ENCODE results near the gene CYP26B1.

Gene CYP26B1, protein sequence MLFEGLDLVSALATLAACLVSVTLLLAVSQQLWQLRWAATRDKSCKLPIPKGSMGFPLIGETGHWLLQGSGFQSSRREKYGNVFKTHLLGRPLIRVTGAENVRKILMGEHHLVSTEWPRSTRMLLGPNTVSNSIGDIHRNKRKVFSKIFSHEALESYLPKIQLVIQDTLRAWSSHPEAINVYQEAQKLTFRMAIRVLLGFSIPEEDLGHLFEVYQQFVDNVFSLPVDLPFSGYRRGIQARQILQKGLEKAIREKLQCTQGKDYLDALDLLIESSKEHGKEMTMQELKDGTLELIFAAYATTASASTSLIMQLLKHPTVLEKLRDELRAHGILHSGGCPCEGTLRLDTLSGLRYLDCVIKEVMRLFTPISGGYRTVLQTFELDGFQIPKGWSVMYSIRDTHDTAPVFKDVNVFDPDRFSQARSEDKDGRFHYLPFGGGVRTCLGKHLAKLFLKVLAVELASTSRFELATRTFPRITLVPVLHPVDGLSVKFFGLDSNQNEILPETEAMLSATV

GRCh38 chr2:72147303-72147971 lies at the start of gene CYP26B1:
Gene CYP26B1, minus strand, starts transcription at chr2:72147862. Its CDS starts 28 bp downstream, at chr2:72147834.
- DNase-seq (ENCODE audit: low read depth), result no peak

DNA sequence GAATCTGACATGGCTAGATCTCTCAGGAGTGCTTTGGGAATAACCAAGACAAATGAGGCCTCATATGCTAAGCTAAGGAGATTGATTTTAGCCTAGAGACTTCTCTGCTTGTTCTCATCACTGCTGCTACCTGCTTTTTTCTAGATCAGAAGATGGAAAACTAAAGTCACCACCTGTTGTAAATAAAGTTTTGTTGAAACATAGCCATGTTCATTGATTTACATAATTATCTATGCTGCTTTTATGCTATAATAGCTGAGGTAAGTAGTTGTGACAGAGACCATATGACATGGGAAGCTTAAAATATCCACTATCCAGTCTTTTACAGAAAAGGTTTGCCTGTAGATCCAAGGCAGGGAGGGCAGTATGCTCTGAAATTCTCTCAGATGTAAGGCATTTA lies 46.1 kb upstream of the CYP26B1 start:
- DNase-seq (ENCODE audit: low read depth), result no peak

GRCh38 chr2:72191441-72191840 lies 43.8 kb upstream of the CYP26B1 start:
- no peak for DNase-seq (ENCODE audit: low read depth)

DNA sequence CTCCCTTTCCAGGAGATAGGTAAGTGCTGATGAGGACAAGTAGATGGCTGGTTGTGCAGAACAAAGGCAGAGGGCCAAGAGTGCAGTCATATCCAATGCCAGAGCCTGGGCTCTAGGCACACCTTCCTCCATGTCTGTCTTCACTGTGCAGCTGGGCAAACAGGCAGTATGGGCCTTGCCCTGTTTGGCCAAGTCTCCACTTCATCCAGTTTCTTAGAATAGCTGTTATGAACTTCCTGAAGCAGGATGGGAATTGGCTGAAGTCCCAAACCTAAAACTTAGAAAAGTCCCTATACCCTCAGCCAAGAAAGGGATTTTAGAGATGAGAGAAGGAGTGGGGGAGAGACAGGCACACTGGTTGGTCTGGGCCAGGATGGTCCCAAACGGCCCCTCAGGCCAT lies 37.5 kb upstream of the CYP26B1 start:
- no peak for DNase-seq (ENCODE audit: low read depth)

- no peak for DNase-seq (ENCODE audit: low read depth)
Observed at GRCh38 chr2:72183466-72183865, 35.8 kb upstream of the CYP26B1 start.

- no peak for DNase-seq (ENCODE audit: low read depth)
Observed at GRCh38 chr2:72183016-72183415, 35.4 kb upstream of the CYP26B1 start.

DNA sequence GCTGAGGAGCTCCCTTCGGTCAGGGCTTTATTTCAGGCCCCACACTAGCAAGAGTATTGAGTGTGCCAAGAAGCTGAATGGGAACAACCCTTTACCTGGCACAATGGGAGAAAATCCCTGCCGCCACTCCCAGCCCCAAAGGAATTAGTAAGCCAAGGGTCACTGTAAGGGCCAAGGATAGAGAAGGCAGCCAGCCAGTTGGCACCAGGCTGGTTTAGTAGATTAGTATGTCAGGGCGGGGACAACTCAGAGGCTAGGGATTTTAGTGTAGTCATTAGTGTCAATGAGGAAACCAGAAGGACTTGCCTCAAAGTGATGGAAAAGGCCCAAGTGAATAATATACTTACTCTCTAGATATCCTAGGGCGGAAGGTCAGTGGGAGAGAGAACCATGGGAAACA lies 34.9 kb upstream of the CYP26B1 start:
- DNase-seq (ENCODE audit: low read depth), result no peak

DNA sequence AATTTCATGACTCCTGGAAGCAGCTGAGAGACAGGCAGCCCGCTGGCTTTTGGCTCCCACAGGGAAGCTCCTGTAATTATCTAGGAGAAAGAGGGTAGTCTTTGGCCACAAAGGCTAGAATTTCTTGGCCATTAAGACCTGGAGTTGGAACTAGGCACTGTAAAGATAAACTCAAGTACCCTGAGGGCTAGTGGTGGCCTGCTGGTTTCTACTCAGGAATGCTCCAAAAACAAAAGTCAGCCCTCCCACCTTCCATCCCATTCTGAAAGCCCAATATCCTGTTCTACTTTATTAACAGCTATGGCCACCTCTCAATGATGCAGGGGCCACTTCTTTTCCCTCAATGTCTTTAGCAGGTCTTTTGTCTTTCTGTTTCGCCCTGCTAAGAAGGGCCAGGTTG lies 34.0 kb upstream of the CYP26B1 start:
- no peak for DNase-seq (ENCODE audit: low read depth)

DNA sequence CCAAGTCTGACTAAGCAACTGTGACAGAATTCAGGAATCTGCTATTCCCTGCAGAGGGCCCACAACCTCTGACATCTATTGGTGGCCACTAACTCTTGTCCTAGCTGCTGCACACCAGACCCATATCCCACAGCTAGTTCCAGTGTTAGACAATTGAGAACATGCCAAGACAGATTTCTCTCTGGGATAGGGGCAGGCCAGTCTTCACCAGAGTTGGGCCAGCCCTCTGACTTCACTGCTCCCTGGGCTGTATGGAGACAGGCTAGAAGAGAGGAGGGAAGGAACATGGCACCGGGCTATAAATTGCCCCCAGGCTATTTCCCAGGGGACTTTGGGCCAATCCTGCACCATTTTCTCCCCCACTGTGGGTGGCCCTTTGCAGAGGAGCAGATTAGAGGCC lies 32.7 kb upstream of the CYP26B1 start:
- no peak for DNase-seq (ENCODE audit: low read depth)

GRCh38 chr2:72178551-72178950 lies 30.9 kb upstream of the CYP26B1 start:
- no peak for DNase-seq (ENCODE audit: low read depth)

GRCh38 chr2:72176281-72176680 lies 28.6 kb upstream of the CYP26B1 start:
- peak; percentile 9 for DNase-seq (ENCODE audit: low read depth)

- no peak for DNase-seq (ENCODE audit: low read depth)
Observed at GRCh38 chr2:72175636-72176035, 28.0 kb upstream of the CYP26B1 start.

DNA sequence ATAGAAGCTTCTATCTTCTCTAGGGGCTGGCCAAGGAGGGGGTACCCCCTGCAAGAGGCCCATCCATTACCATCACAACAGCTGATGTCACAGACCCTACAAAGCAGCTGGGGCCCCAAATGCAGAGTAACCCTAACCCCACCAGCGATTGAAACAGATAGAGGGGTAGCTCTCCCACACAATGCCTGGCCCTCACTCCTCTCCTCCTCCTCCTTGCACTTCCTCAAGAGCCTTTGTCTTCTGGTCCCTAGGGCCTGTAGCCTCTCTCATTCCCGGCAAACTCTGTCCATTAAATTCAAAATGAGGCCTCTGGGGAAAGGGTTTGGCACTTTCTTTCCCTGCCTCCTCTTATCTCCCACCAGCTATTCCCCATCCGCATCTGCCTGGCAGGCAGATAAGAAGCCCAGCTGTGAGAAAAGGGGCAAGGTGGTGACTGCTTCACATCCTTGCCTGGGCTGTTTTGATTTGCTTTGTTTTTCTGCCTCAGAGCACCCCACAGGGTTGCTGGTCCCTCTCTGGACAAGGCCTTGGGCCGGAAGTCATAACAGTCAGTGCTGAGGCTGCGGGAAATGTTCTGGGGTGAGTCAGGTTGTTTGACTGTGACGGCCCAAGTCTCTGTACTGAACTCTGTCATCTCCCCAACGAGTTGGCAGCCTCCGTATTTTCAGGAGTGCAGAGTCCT lies 26.1 kb upstream of the CYP26B1 start:
- peak; percentile 40 for DNase-seq (ENCODE audit: low read depth)

DNA sequence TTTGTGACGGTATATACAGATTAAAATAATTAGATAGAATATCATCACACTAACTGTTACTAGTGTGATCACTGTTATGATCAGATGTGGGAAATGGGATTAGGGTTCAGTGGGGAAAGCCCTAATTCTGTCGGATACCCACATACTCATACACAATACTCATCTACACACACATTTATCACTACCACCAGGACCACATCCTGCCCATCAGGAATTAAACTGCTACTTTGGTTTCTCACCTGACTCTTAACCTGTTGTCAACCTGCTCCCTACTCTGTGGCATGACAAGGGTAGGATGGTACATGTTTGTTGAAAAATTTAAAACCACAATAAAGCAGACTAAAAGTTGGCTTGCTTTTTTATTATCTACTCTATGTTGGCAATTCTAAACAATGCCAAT lies 24.8 kb upstream of the CYP26B1 start:
- DNase-seq (ENCODE audit: low read depth), result no peak

GRCh38 chr2:72166279-72166678 lies 18.6 kb upstream of the CYP26B1 start:
- DNase-seq (ENCODE audit: low read depth), result no peak

- DNase-seq (ENCODE audit: low read depth), result no peak
Observed at GRCh38 chr2:72165792-72166191, 18.1 kb upstream of the CYP26B1 start.

DNA sequence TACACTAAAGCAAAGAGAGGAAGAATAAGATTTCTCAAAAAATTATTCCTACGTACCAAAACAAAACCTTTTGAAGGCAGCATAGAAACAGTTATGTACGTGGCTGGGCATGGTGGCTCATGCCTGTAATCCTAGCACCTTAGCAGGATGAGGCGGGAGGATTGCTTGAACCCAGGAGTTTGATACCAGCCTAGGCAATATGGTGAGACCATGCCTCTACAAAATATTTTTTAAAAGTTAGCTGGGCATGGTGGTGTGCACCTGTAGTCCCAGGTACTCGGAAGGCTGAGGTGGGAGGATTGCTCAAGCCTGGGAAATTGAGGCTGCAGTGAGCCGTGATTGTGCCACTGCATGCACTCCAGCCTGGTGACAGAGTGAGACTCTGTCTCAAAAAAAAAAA lies 14.9 kb upstream of the CYP26B1 start:
- no peak for DNase-seq (ENCODE audit: low read depth)

DNA sequence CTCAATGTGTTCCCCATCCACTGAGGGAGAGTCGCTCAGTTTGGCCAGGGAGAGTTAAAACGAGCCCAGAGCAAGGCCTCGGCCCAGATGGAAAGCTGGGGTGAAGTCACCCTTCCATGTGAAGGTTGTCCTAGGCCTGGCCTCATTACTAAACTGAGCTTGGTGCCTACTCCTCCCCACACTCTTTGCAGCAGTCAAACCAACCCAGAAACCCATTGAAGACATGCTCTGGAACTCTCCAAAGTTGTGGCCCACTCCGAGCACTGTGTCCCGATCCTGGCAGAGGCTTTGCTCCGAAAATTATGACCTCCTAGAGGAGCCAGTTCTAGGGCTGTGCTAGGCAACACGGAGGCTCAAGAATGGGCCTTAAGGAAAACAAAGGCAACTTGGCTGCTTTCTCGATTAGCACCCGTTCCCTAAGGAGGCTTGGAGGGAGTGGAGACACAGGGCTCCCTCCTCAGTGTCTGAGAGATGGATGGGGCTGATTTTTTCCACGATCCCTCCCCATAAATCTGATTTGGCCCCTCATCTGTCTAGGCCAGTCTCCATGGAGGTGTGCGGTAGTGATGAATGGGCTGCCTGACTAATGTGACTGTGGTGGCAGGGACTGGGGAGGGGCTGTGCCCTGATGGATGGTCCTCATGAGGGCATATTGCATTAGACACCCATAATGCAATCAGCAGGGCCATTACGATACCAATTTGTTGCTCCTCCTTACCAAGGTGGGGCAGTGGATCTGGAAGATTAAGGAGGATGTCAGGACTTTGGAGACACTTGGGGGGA lies 11.7 kb upstream of the CYP26B1 start:
- no peak for DNase-seq (ENCODE audit: low read depth)

GRCh38 chr2:72157871-72158771 lies 10.5 kb upstream of the CYP26B1 start:
- DNase-seq (ENCODE audit: low read depth), result no peak

- no peak for DNase-seq (ENCODE audit: low read depth)
Observed at GRCh38 chr2:72156872-72157271, 9.2 kb upstream of the CYP26B1 start.

GRCh38 chr2:72155737-72156136 lies 8.1 kb upstream of the CYP26B1 start:
- no peak for DNase-seq (ENCODE audit: low read depth)
